Naive thymus-derived CD4-positive, alpha-beta T cell (primary cell): Measurements from ENCODE around the gene NXNL1. TPM values are rescaled to one million over a fixed set of nuclear protein-coding genes. Genes with fewer than 3 reads are reported as not detected.
"Not testable (repeated sequence)": the region's sequence is repeated elsewhere in the genome, so short reads cannot be mapped to it uniquely, and the experiment has no call there.

Experiments used
- ATAC-seq: fragments of 150-1000 bp; cut with Tn5 transposase; 2 replicates; pipeline ENCODE4 v1.10.0; 2021; ENCODE audit warnings: mild to moderate bottlenecking, moderate library complexity
- CTCF ChIA-PET: fragments of 350-600 bp; sonication (Branson Sonifier 250); formaldehyde crosslinking; loops from one replicate; lab custom pipeline; 2021; ENCODE audit warnings: antibody characterized with exemption; lab: Charles Lee
- POLR2A ChIA-PET: fragments of 350-600 bp; sonication (Branson Sonifier 250); formaldehyde crosslinking; loops from one replicate; lab custom pipeline; 2021; ENCODE audit warnings: antibody characterized with exemption, inconsistent platforms; lab: Charles Lee
- DNase-seq, 9 donors: peaks; one replicate each; pipeline versions ENCODE4 v3.0.0 to v3.0.0-alpha.2; 2020 to 2022; ENCODE audit warnings: mixed read lengths in 1 of 9
- H3K27ac ChIP-seq: one replicate; pipeline ENCODE4 v1.7.0; 2013; ENCODE audit warnings: mild to moderate bottlenecking, low read depth, low read length, moderate library complexity
- H3K27me3 ChIP-seq, 2 donors: one replicate each; pipeline ENCODE4 v1.7.0; 2013; ENCODE audit warnings: low read length in 2 of 2, mild to moderate bottlenecking in 2 of 2, moderate library complexity in 2 of 2; ENCODE audit not compliant: control insufficient read depth in 2 of 2, insufficient read depth in 2 of 2
- H3K36me3 ChIP-seq, 3 experiments: 1 replicate in 2 of 3; 2 replicates in 1 of 3; pipeline ENCODE4 v1.7.0; 2013; ENCODE audit warnings: low read length in 3 of 3, mild to moderate bottlenecking in 3 of 3, moderate library complexity in 1 of 3; ENCODE audit not compliant: insufficient read depth in 3 of 3, control insufficient read depth in 2 of 3
- H3K4me1 ChIP-seq, 2 donors: one replicate each; pipeline ENCODE4 v1.7.0; 2013; ENCODE audit warnings: low read length in 2 of 2, mild to moderate bottlenecking in 2 of 2, moderate library complexity in 1 of 2; ENCODE audit not compliant: control insufficient read depth in 2 of 2, insufficient read depth in 2 of 2
- H3K4me3 ChIP-seq: 2 replicates; pipeline ENCODE4 v1.7.0; 2013; ENCODE audit warnings: mild to moderate bottlenecking, low read length
- H3K9me3 ChIP-seq, 3 experiments: 1 replicate in 2 of 3; 2 replicates in 1 of 3; pipeline ENCODE4 v1.7.0; 2013; ENCODE audit warnings: low read length in 3 of 3; ENCODE audit not compliant: control insufficient read depth in 2 of 3
- H3K27ac Mint-ChIP-seq, 9 donors: one replicate each; pipeline ENCODE4 v1.8.0; 2020 to 2022; ENCODE audit warnings: mixed read lengths in 9 of 9, mild to moderate bottlenecking in 8 of 9, moderate library complexity in 5 of 9, inconsistent platforms in 2 of 9
- H3K27me3 Mint-ChIP-seq, 5 donors: one replicate each; pipeline ENCODE4 v1.8.0; 2021 to 2022; ENCODE audit warnings: mixed read lengths in 5 of 5, mild to moderate bottlenecking in 1 of 5
- H3K36me3 Mint-ChIP-seq, 5 donors: one replicate each; pipeline ENCODE4 v1.8.0; 2020 to 2022; ENCODE audit warnings: mixed read lengths in 5 of 5, mild to moderate bottlenecking in 3 of 5, inconsistent platforms in 1 of 5
- H3K4me1 Mint-ChIP-seq, 7 donors: one replicate each; pipeline ENCODE4 v1.8.0; 2020 to 2022; ENCODE audit warnings: mixed read lengths in 7 of 7, mild to moderate bottlenecking in 3 of 7, inconsistent platforms in 1 of 7
- H3K4me3 Mint-ChIP-seq, 10 donors: one replicate each; pipeline ENCODE4 v1.8.0; 2020 to 2022; ENCODE audit warnings: mild to moderate bottlenecking in 10 of 10, mixed read lengths in 10 of 10, moderate library complexity in 6 of 10, inconsistent platforms in 2 of 10
- H3K9me3 Mint-ChIP-seq, 11 donors: one replicate each; pipeline ENCODE4 v1.8.0; 2020 to 2022; ENCODE audit warnings: mixed read lengths in 11 of 11, mild to moderate bottlenecking in 4 of 11, inconsistent platforms in 1 of 11, moderate library complexity in 1 of 11
- intact Hi-C, 2 donors: fragments of 100-400 bp; cut with micrococcal nuclease; formaldehyde crosslinking; loops; one replicate each; pipeline ENCODE4 v1.15.1; 2023
- polyA plus RNA-seq, 2 donors: library from polyadenylated mRNA; unstranded; fragments of 300-500 nt; fragmentation: Illumina TruSeq; gene quantifications; one replicate each; pipeline ENCODE4 v1.2.3, GENCODE V29; 2021
- total RNA-seq, 6 experiments: library from RNA in 5 of 6; stranded (reverse) in 5 of 6; gene quantifications; 1 replicate in 5 of 6; 2 replicates in 1 of 6; pipeline ENCODE4 v1.2.3 and lab custom pipeline; 2021 to 2026

NXNL1 gene
- total and polyA plus RNA-seq, 7 experiments from 2014 or later = not detected

- H3K36me3 Mint-ChIP-seq = peaks cover 0 to 7% (median 5%) of the 10 kb centered on the region in 5 donors
- H3K9me3 Mint-ChIP-seq = no peaks in the 10 kb centered on the region
- peaks cover 13 to 22% (median 21%) of the 10 kb centered on the region in 7 donors for H3K4me1 Mint-ChIP-seq
- peaks cover 0 to 7% of the 10 kb centered on the region in 2 donors for H3K4me1 ChIP-seq
- H3K4me3 ChIP-seq = no peak overlapping the region
- H3K4me3 Mint-ChIP-seq = no peak overlapping the region
- no peaks in the 10 kb centered on the region for H3K9me3 ChIP-seq
- intact Hi-C loops = no loop called here
- DNase-seq (no peak), ATAC-seq (no peak)
- ChIA-PET CTCF (interaction anchor here (0.5 kb wide), 1 partner anchor 185 kb away, joined by 7 read pairs; no protein-coding TSS in a partner anchor), POLR2A (no interaction called here)
- H3K36me3 ChIP-seq = peaks cover 0 to 22% (median 0%) of the 10 kb centered on the region in 3 experiments
- H3K27me3 ChIP-seq = no peaks in the 10 kb centered on the region
- H3K27ac ChIP-seq = no peak overlapping the region
- no peak overlapping the region for H3K27ac Mint-ChIP-seq
- no peaks in the 10 kb centered on the region for H3K27me3 Mint-ChIP-seq
Measured at GRCh38 chr19:17503240-17503639, 42.5 kb upstream of the NXNL1 start.

GRCh38 chr19:17500447-17501198 lies 39.9 kb upstream of the NXNL1 start:
- H3K9me3 Mint-ChIP-seq = no peaks in the 10 kb centered on the region
- peaks cover 0 to 5% (median 0%) of the 10 kb centered on the region in 5 donors for H3K36me3 Mint-ChIP-seq
- H3K4me1 Mint-ChIP-seq = peaks cover 13 to 30% (median 27%) of the 10 kb centered on the region in 7 donors
- H3K27me3 Mint-ChIP-seq = no peaks in the 10 kb centered on the region
- POLR2A ChIA-PET = no interaction called here
- no peak overlapping the region for H3K4me3 ChIP-seq
- no peaks in the 10 kb centered on the region for H3K9me3 ChIP-seq
- H3K4me1 ChIP-seq = peaks cover 8 to 15% of the 10 kb centered on the region in 2 donors
- H3K27ac ChIP-seq = no peak overlapping the region
- DNase-seq (no peak), ATAC-seq (no peak)
- intact Hi-C loops = no loop called here
- H3K27ac Mint-ChIP-seq = peak overlapping the region in 1 of 9 donors; percentile 53
- CTCF ChIA-PET = interaction anchor here (1.1 kb wide), 1 partner anchor 13 kb away, joined by 3 read pairs; no protein-coding TSS in a partner anchor
- no peak overlapping the region for H3K4me3 Mint-ChIP-seq
- H3K36me3 ChIP-seq = peaks cover 0 to 14% (median 0%) of the 10 kb centered on the region in 3 experiments
- H3K27me3 ChIP-seq = no peaks in the 10 kb centered on the region

- ChIA-PET POLR2A (no interaction called here), CTCF (interaction anchor here (1.1 to 1.2 kb wide), 2 partner anchors 14 to 30 kb away, joined by 3 read pairs; no protein-coding TSS in a partner anchor)
- intact Hi-C loops = loop anchor here in 1 of 2 donors (5.0 kb wide), 1 partner anchor 57 kb away; the partner anchor contains the start of gene COLGALT1
- Mint-ChIP-seq H3K36me3 (peaks cover 0 to 5% (median 0%) of the 10 kb centered on the region in 5 donors), H3K27me3 (no peaks in the 10 kb centered on the region), H3K4me3 (no peak overlapping the region), H3K4me1 (peaks cover 13 to 31% (median 27%) of the 10 kb centered on the region in 7 donors), H3K9me3 (no peaks in the 10 kb centered on the region), H3K27ac (peak overlapping the region in 6 of 9 donors; percentile 34 to 77 (median 70))
- H3K4me3 ChIP-seq = no peak overlapping the region
- no peaks in the 10 kb centered on the region for H3K27me3 ChIP-seq
- peaks cover 8 to 15% of the 10 kb centered on the region in 2 donors for H3K4me1 ChIP-seq
- H3K9me3 ChIP-seq = no peaks in the 10 kb centered on the region
- DNase-seq = no peak
- ATAC-seq = no peak
- no peak overlapping the region for H3K27ac ChIP-seq
- peaks cover 0 to 8% (median 0%) of the 10 kb centered on the region in 3 experiments for H3K36me3 ChIP-seq
Measured at GRCh38 chr19:17499648-17500446, 39.1 kb upstream of the NXNL1 start.

GRCh38 chr19:17499025-17499424 lies 38.3 kb upstream of the NXNL1 start:
- CTCF ChIA-PET = interaction anchor here (1.2 kb wide), 1 partner anchor 31 kb away, joined by 3 read pairs; no protein-coding TSS in a partner anchor
- H3K4me3 ChIP-seq, H3K36me3 ChIP-seq, POLR2A ChIA-PET, H3K36me3 Mint-ChIP-seq, H3K4me3 Mint-ChIP-seq, H3K27me3 ChIP-seq, H3K27me3 Mint-ChIP-seq, H3K9me3 Mint-ChIP-seq, ATAC-seq, H3K9me3 ChIP-seq, DNase-seq, H3K27ac ChIP-seq: not testable (repeated sequence)
- Mint-ChIP-seq H3K4me1 (peaks cover 13 to 31% (median 25%) of the 10 kb centered on the region in 7 donors), H3K27ac (peak overlapping the region in 1 of 9 donors; percentile 57)
- H3K4me1 ChIP-seq = peaks cover 8 to 15% of the 10 kb centered on the region in 2 donors
- intact Hi-C loops = loop anchor here in 1 of 2 donors (5.0 kb wide), 1 partner anchor 58 kb away; the partner anchor contains the start of gene COLGALT1

- Mint-ChIP-seq H3K36me3 (no peaks in the 10 kb centered on the region), H3K9me3 (no peaks in the 10 kb centered on the region), H3K4me1 (peaks cover 13 to 30% (median 25%) of the 10 kb centered on the region in 7 donors), H3K4me3 (no peak overlapping the region), H3K27me3 (no peaks in the 10 kb centered on the region), H3K27ac (peak overlapping the region in 1 of 9 donors; percentile 51)
- Histone ChIP-seq H3K4me3 (no peak overlapping the region), H3K36me3 (peaks cover 0 to 8% (median 0%) of the 10 kb centered on the region in 3 experiments), H3K9me3 (no peaks in the 10 kb centered on the region), H3K4me1 (peaks cover 8 to 15% of the 10 kb centered on the region in 2 donors), H3K27me3 (no peaks in the 10 kb centered on the region), H3K27ac (no peak overlapping the region)
- ATAC-seq (no peak), DNase-seq (no peak)
- intact Hi-C loops = loop anchor here in 1 of 2 donors (5.0 kb wide), 1 partner anchor 60 kb away; the partner anchor contains the start of gene COLGALT1
- ChIA-PET POLR2A (interaction anchor here (1.2 to 1.3 kb wide), 3 partner anchors 11 to 14 kb away, joined by 3 read pairs; partner anchors contain the start of gene PGLS), CTCF (interaction anchor here (0.6 to 2.2 kb wide), 8 partner anchors 14 to 357 kb away, joined by 3 to 13 read pairs (median 4); partner anchors contain the start of gene PGLS)
Measured at GRCh38 chr19:17497149-17497798, 36.5 kb upstream of the NXNL1 start.
